WTC11 (cell line): ENCODE data around the gene RUVBL1. TPM values are rescaled to one million over a fixed set of nuclear protein-coding genes. Genes with fewer than 3 reads are reported as not detected.

ENCODE experiments used
- ATAC-seq: fragments of 200-7000 bp; cut with Tn5 transposase; 2 replicates; pipeline ENCODE4 v1.10.0; 2021; ENCODE audit warnings: mild to moderate bottlenecking, moderate library complexity
- CTCF ChIA-PET: fragments of 300-600 bp; sonication (Branson Sonifier 250); formaldehyde crosslinking; loops from one replicate; lab custom pipeline; 2021; ENCODE audit warnings: antibody characterized with exemption; lab: Charles Lee
- POLR2A ChIA-PET: fragments of 350-600 bp; sonication (Branson Sonifier 250); formaldehyde crosslinking; loops from one replicate; lab custom pipeline; 2021; ENCODE audit warnings: antibody characterized with exemption; lab: Charles Lee
- DNase-seq: peaks from one replicate; pipeline ENCODE4 v3.0.0; 2021; ENCODE audit warnings: low spot score
- H3K27ac Mint-ChIP-seq: 2 replicates; pipeline ENCODE4 v1.8.0; 2021; ENCODE audit warnings: mixed read lengths
- H3K27me3 Mint-ChIP-seq: 2 replicates; pipeline ENCODE4 v1.8.0; 2021; ENCODE audit warnings: low read depth, mild to moderate bottlenecking, moderate library complexity, mixed read lengths
- H3K36me3 Mint-ChIP-seq: 2 replicates; pipeline ENCODE4 v1.8.0; 2021; ENCODE audit warnings: mixed read lengths
- H3K4me1 Mint-ChIP-seq: 2 replicates; pipeline ENCODE4 v1.8.0; 2022; ENCODE audit warnings: mixed read lengths
- H3K4me3 Mint-ChIP-seq: 2 replicates; pipeline ENCODE4 v1.8.0; 2021; ENCODE audit warnings: mild to moderate bottlenecking, moderate library complexity, mixed read lengths
- H3K9me3 Mint-ChIP-seq: 2 replicates; pipeline ENCODE4 v1.8.0; 2021; ENCODE audit warnings: mixed read lengths
- EMX1 ChIP-seq: fragments of 250-450 bp; sonication (Bioruptor Pico); IDR thresholded peaks from 2 replicates; pipeline ENCODE4 v1.8.0; 2021; ENCODE audit warnings: mild to moderate bottlenecking
- GTF2I ChIP-seq: fragments of 250-450 bp; sonication (Bioruptor Pico); conservative IDR thresholded peaks from 2 replicates; pipeline ENCODE4 v1.4.0; 2021; ENCODE audit warnings: mild to moderate bottlenecking
- NFATC4 ChIP-seq: fragments of 250-450 bp; sonication (Bioruptor Pico); IDR thresholded peaks from 2 replicates; pipeline ENCODE4 v1.9.0; 2021; ENCODE audit warnings: mild to moderate bottlenecking
- TEAD1 ChIP-seq: sonication (generic); formaldehyde crosslinking; IDR thresholded peaks from 2 replicates; pipeline ENCODE4 v1.8.0; 2022; ENCODE audit warnings: mild to moderate bottlenecking, missing genetic modification reagents
- ZNF416 ChIP-seq: fragments of 250-450 bp; sonication (Bioruptor Pico); IDR thresholded peaks from 2 replicates; pipeline ENCODE4 v1.9.0; 2021; ENCODE audit warnings: mild to moderate bottlenecking, inconsistent platforms
- total RNA-seq: library from RNA; stranded (reverse); gene quantifications from 3 replicates; pipeline ENCODE4 v1.2.3, GENCODE V29; 2021
- TF ChIP-seq, protein P1 (sequence below): fragments of 250-450 bp; sonication (Bioruptor Pico); IDR thresholded peaks from 2 replicates; pipeline ENCODE4 v2.1.2; 2022; ENCODE audit warnings: mild to moderate bottlenecking, moderate library complexity
- TF ChIP-seq, protein P2 (sequence below): fragments of 250-450 bp; sonication (Bioruptor Pico); IDR thresholded peaks from 2 replicates; pipeline ENCODE4 v1.9.0; 2021; ENCODE audit warnings: mild to moderate bottlenecking, borderline replicate concordance
- TF ChIP-seq, protein P3 (sequence below): sonication (generic); formaldehyde crosslinking; IDR thresholded peaks from 2 replicates; pipeline ENCODE4 v1.8.0; 2023; ENCODE audit warnings: missing genetic modification reagents
- TF ChIP-seq, protein P4 (sequence below): fragments of 200-600 bp; IDR thresholded peaks from 2 replicates; pipeline ENCODE4 v1.8.0; 2022; ENCODE audit warnings: antibody characterized with exemption
- TF ChIP-seq, protein P5 (sequence below): sonication (generic); formaldehyde crosslinking; IDR thresholded peaks from 2 replicates; pipeline ENCODE4 v1.8.1; 2022; ENCODE audit warnings: low read depth, mild to moderate bottlenecking, moderate library complexity, missing genetic modification reagents, borderline replicate concordance
- TF ChIP-seq, protein P6 (sequence below): sonication (generic); formaldehyde crosslinking; IDR thresholded peaks from 2 replicates; pipeline ENCODE4 v1.8.0; 2022; ENCODE audit warnings: mild to moderate bottlenecking, missing genetic modification reagents
- TF ChIP-seq, protein P7 (sequence below): sonication (generic); formaldehyde crosslinking; IDR thresholded peaks from 2 replicates; pipeline ENCODE4 v1.8.1; 2023; ENCODE audit warnings: mild to moderate bottlenecking, missing genetic modification reagents, moderate library complexity
- TF ChIP-seq, protein P8 (sequence below): sonication (generic); formaldehyde crosslinking; IDR thresholded peaks from 2 replicates; pipeline ENCODE4 v1.8.0; 2022; ENCODE audit warnings: missing genetic modification reagents
- TF ChIP-seq, protein P9 (sequence below): sonication (generic); formaldehyde crosslinking; IDR thresholded peaks from 2 replicates; pipeline ENCODE4 v1.8.1; 2022; ENCODE audit warnings: mild to moderate bottlenecking, moderate library complexity, missing genetic modification reagents

RUVBL1 gene
- total RNA-seq, 1 experiment from 2014 or later, result 118 TPM

DNA sequence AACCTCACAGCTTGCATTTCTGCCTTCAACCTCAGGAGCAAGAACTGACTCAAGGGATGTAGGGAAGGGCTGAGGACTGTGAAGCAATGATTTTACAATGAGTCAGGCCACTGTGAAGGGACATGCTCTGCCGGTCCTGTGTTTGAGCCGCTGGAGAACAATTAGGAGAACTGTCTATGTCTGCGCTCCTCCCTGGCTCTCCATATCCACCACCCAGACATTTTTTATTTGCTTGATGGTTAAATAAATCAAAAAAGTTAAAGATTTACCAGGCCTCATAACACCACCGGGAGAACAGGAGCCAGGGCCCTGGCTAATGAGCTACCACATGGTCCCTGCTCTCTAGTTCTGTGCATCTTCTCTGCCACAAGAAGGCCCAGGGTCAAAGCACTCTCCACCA is 41.8 kb downstream of the RUVBL1 start (continued):
- TF ChIP-seq, protein P1, sequence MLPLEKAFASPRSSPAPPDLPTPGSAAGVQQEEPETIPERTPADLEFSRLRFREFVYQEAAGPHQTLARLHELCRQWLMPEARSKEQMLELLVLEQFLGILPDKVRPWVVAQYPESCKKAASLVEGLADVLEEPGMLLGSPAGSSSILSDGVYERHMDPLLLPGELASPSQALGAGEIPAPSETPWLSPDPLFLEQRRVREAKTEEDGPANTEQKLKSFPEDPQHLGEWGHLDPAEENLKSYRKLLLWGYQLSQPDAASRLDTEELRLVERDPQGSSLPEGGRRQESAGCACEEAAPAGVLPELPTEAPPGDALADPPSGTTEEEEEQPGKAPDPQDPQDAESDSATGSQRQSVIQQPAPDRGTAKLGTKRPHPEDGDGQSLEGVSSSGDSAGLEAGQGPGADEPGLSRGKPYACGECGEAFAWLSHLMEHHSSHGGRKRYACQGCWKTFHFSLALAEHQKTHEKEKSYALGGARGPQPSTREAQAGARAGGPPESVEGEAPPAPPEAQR (CRISPR knock-in tag), result no peak
- TF ChIP-seq, protein P2, sequence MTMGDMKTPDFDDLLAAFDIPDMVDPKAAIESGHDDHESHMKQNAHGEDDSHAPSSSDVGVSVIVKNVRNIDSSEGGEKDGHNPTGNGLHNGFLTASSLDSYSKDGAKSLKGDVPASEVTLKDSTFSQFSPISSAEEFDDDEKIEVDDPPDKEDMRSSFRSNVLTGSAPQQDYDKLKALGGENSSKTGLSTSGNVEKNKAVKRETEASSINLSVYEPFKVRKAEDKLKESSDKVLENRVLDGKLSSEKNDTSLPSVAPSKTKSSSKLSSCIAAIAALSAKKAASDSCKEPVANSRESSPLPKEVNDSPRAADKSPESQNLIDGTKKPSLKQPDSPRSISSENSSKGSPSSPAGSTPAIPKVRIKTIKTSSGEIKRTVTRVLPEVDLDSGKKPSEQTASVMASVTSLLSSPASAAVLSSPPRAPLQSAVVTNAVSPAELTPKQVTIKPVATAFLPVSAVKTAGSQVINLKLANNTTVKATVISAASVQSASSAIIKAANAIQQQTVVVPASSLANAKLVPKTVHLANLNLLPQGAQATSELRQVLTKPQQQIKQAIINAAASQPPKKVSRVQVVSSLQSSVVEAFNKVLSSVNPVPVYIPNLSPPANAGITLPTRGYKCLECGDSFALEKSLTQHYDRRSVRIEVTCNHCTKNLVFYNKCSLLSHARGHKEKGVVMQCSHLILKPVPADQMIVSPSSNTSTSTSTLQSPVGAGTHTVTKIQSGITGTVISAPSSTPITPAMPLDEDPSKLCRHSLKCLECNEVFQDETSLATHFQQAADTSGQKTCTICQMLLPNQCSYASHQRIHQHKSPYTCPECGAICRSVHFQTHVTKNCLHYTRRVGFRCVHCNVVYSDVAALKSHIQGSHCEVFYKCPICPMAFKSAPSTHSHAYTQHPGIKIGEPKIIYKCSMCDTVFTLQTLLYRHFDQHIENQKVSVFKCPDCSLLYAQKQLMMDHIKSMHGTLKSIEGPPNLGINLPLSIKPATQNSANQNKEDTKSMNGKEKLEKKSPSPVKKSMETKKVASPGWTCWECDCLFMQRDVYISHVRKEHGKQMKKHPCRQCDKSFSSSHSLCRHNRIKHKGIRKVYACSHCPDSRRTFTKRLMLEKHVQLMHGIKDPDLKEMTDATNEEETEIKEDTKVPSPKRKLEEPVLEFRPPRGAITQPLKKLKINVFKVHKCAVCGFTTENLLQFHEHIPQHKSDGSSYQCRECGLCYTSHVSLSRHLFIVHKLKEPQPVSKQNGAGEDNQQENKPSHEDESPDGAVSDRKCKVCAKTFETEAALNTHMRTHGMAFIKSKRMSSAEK (CRISPR knock-in tag), result no peak
- TF ChIP-seq EMX1 (CRISPR knock-in tag), result no peak

DNA sequence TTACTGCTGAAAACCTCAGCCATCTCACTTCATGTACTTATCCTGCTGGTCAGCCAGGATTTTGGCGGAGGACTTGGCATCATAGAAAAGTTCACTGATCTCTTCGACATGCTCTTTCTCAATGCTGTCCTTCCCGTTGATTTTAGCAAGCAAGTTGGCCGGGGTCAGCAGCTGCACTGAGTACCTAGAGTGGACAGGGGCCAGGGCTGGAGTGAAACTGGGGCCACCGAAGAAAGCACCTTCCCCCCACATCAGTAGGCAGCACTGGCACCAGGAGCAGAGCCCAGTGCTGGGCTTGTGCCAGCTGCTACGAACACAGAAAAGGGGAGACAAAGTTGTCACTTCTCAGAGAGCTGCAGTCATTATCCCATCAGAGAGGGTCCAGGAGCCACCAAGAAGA is 42.4 kb downstream of the RUVBL1 start:
- Mint-ChIP-seq H3K36me3 (peaks cover 57% of the 10 kb centered on the region), H3K9me3 (no peaks in the 10 kb centered on the region), H3K4me3 (no peak overlapping the region), H3K27ac (no peak overlapping the region), H3K27me3 (no peaks in the 10 kb centered on the region; the same call in 1 of the 2 replicates), H3K4me1 (peaks cover 6% of the 10 kb centered on the region; the same call in 1 of the 2 replicates)
- CTCF ChIA-PET, result no interaction called here
- no peak for DNase-seq
- no peak for ATAC-seq
- TF ChIP-seq, protein P3, sequence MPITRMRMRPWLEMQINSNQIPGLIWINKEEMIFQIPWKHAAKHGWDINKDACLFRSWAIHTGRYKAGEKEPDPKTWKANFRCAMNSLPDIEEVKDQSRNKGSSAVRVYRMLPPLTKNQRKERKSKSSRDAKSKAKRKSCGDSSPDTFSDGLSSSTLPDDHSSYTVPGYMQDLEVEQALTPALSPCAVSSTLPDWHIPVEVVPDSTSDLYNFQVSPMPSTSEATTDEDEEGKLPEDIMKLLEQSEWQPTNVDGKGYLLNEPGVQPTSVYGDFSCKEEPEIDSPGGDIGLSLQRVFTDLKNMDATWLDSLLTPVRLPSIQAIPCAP (CRISPR knock-in tag), result no peak
- TF ChIP-seq, protein P4, sequence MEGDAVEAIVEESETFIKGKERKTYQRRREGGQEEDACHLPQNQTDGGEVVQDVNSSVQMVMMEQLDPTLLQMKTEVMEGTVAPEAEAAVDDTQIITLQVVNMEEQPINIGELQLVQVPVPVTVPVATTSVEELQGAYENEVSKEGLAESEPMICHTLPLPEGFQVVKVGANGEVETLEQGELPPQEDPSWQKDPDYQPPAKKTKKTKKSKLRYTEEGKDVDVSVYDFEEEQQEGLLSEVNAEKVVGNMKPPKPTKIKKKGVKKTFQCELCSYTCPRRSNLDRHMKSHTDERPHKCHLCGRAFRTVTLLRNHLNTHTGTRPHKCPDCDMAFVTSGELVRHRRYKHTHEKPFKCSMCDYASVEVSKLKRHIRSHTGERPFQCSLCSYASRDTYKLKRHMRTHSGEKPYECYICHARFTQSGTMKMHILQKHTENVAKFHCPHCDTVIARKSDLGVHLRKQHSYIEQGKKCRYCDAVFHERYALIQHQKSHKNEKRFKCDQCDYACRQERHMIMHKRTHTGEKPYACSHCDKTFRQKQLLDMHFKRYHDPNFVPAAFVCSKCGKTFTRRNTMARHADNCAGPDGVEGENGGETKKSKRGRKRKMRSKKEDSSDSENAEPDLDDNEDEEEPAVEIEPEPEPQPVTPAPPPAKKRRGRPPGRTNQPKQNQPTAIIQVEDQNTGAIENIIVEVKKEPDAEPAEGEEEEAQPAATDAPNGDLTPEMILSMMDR, result no peak
- TF ChIP-seq GTF2I (CRISPR knock-in tag) (no peak), TEAD1 (CRISPR knock-in tag) (no peak), NFATC4 (CRISPR knock-in tag) (no peak), ZNF416 (CRISPR knock-in tag) (no peak)
- TF ChIP-seq, protein P5, sequence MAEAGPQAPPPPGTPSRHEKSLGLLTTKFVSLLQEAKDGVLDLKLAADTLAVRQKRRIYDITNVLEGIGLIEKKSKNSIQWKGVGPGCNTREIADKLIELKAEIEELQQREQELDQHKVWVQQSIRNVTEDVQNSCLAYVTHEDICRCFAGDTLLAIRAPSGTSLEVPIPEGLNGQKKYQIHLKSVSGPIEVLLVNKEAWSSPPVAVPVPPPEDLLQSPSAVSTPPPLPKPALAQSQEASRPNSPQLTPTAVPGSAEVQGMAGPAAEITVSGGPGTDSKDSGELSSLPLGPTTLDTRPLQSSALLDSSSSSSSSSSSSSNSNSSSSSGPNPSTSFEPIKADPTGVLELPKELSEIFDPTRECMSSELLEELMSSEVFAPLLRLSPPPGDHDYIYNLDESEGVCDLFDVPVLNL (CRISPR knock-in tag), result no peak
- TF ChIP-seq, protein P6, sequence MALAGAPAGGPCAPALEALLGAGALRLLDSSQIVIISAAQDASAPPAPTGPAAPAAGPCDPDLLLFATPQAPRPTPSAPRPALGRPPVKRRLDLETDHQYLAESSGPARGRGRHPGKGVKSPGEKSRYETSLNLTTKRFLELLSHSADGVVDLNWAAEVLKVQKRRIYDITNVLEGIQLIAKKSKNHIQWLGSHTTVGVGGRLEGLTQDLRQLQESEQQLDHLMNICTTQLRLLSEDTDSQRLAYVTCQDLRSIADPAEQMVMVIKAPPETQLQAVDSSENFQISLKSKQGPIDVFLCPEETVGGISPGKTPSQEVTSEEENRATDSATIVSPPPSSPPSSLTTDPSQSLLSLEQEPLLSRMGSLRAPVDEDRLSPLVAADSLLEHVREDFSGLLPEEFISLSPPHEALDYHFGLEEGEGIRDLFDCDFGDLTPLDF (CRISPR knock-in tag), result no peak
- TF ChIP-seq, protein P7, sequence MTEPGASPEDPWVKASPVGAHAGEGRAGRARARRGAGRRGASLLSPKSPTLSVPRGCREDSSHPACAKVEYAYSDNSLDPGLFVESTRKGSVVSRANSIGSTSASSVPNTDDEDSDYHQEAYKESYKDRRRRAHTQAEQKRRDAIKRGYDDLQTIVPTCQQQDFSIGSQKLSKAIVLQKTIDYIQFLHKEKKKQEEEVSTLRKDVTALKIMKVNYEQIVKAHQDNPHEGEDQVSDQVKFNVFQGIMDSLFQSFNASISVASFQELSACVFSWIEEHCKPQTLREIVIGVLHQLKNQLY (CRISPR knock-in tag), result no peak
- TF ChIP-seq, protein P8, sequence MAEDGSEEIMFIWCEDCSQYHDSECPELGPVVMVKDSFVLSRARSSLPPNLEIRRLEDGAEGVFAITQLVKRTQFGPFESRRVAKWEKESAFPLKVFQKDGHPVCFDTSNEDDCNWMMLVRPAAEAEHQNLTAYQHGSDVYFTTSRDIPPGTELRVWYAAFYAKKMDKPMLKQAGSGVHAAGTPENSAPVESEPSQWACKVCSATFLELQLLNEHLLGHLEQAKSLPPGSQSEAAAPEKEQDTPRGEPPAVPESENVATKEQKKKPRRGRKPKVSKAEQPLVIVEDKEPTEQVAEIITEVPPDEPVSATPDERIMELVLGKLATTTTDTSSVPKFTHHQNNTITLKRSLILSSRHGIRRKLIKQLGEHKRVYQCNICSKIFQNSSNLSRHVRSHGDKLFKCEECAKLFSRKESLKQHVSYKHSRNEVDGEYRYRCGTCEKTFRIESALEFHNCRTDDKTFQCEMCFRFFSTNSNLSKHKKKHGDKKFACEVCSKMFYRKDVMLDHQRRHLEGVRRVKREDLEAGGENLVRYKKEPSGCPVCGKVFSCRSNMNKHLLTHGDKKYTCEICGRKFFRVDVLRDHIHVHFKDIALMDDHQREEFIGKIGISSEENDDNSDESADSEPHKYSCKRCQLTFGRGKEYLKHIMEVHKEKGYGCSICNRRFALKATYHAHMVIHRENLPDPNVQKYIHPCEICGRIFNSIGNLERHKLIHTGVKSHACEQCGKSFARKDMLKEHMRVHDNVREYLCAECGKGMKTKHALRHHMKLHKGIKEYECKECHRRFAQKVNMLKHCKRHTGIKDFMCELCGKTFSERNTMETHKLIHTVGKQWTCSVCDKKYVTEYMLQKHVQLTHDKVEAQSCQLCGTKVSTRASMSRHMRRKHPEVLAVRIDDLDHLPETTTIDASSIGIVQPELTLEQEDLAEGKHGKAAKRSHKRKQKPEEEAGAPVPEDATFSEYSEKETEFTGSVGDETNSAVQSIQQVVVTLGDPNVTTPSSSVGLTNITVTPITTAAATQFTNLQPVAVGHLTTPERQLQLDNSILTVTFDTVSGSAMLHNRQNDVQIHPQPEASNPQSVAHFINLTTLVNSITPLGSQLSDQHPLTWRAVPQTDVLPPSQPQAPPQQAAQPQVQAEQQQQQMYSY (CRISPR knock-in tag), result no peak
- TF ChIP-seq, protein P9, sequence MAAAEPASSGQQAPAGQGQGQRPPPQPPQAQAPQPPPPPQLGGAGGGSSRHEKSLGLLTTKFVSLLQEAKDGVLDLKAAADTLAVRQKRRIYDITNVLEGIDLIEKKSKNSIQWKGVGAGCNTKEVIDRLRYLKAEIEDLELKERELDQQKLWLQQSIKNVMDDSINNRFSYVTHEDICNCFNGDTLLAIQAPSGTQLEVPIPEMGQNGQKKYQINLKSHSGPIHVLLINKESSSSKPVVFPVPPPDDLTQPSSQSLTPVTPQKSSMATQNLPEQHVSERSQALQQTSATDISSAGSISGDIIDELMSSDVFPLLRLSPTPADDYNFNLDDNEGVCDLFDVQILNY, result no peak
- POLR2A ChIA-PET, result no interaction called here
